ENCODE results near the gene BCL2L15. TPM values are rescaled to one million over a fixed set of nuclear protein-coding genes. Genes with fewer than 3 reads are reported as not detected.

The BCL2L15 gene
- total and polyA plus RNA-seq, 2 of the 13 experiments (the other 11 are each of a cell fraction or from before 2014, with no cell fraction given) = 0.03 to 0.27 TPM

DNA sequence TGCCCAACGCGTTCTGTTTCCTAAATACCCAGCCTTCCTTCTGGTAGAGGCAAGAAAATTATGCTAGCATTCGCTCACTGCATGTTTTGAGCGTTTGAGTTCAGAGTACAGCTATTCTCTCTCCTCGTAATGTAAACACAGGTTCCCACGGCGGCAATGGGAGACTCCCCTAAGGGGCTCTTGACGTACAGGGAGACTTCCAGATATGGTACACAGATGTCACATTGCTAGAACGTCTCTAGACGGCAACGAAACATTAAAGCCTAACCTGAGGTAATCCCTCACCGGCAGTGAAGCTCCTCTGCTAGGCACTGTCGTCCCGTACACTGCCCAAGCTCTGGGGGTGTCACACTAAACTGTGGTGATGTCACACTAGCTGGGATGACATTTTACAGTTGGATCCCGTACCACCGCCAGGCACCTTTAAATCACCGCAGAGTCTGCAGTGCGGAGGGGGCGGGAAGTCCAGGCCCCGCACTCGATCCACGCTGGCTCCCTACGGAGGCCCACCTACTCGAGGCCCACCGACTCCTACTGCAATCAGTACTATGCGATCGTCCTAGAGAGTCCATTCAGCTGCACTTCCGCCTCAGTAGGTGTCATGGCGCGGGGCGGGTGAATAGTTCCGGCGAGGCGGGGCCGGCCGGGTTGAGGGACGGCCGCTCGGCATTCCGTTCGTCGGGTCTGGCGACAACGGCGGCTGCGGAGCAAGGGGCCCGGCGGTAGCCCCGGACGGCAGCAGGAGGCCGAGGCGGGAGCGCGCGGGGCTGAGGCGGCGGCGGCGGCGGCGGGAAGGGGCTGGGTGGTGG lies 41.8 kb upstream of the BCL2L15 start, which contains the start of gene HIPK1 (continued):
- TF ChIP-seq NFKB2 (CRISPR knock-in tag; IDR thresholded peaks at IDR 0.05; ENCODE audit: borderline replicate concordance) (peak; percentile 69; the same call in 1 of the 2 replicates), SNAI1 (CRISPR knock-in tag; IDR thresholded peaks at IDR 0.05; ENCODE audit: borderline replicate concordance) (no peak), MIER3 (CRISPR knock-in tag; IDR thresholded peaks at IDR 0.05; ENCODE audit: borderline replicate concordance) (peak; percentile 62; the same call in 1 of the 2 replicates), FOXO1 (CRISPR knock-in tag; IDR thresholded peaks at IDR 0.05) (peak; percentile 49; the same call in 1 of the 2 replicates), NCOA2 (CRISPR knock-in tag; IDR thresholded peaks at IDR 0.05) (no peak; the same call in 1 of the 2 replicates), MBNL3 (CRISPR knock-in tag; conservative IDR thresholded peaks at IDR 0.05) (no peak), HNRNPL (IDR thresholded peaks at IDR 0.05; ENCODE audit: low read depth, low read length) (no peak), ZNF782 (CRISPR knock-in tag; IDR thresholded peaks at IDR 0.05; ENCODE audit: borderline replicate concordance) (no peak; the same call in 1 of the 2 replicates), SIN3A (IDR thresholded peaks at IDR 0.05; ENCODE audit: borderline replicate concordance, low read depth, low read length) (peak; percentile 95), DPF2 (CRISPR knock-in tag; IDR thresholded peaks at IDR 0.05; ENCODE audit: borderline replicate concordance, low read depth) (no peak), ZFP37 (CRISPR knock-in tag; IDR thresholded peaks at IDR 0.05; ENCODE audit: borderline replicate concordance) (0 out of 2 replicates have a peak, but pooled peaks have one; percentile 15), ZNF563 (CRISPR knock-in tag; IDR thresholded peaks at IDR 0.05) (peak; percentile 20), REPIN1 (CRISPR knock-in tag; IDR thresholded peaks at IDR 0.05; ENCODE audit: borderline replicate concordance, low read depth) (peak; percentile 69; the same call in 1 of the 2 replicates), HMGA1 (CRISPR knock-in tag; conservative IDR thresholded peaks at IDR 0.05) (no peak), ZZZ3 (CRISPR knock-in tag; IDR thresholded peaks at IDR 0.05; ENCODE audit: borderline replicate concordance) (peak; percentile 75), BCL6 (CRISPR knock-in tag; IDR thresholded peaks at IDR 0.05) (peak; percentile 49)
- TF ChIP-seq, protein P1, sequence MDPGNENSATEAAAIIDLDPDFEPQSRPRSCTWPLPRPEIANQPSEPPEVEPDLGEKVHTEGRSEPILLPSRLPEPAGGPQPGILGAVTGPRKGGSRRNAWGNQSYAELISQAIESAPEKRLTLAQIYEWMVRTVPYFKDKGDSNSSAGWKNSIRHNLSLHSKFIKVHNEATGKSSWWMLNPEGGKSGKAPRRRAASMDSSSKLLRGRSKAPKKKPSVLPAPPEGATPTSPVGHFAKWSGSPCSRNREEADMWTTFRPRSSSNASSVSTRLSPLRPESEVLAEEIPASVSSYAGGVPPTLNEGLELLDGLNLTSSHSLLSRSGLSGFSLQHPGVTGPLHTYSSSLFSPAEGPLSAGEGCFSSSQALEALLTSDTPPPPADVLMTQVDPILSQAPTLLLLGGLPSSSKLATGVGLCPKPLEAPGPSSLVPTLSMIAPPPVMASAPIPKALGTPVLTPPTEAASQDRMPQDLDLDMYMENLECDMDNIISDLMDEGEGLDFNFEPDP (CRISPR knock-in tag; conservative IDR thresholded peaks at IDR 0.05) = no peak
- TF ChIP-seq, protein P2, sequence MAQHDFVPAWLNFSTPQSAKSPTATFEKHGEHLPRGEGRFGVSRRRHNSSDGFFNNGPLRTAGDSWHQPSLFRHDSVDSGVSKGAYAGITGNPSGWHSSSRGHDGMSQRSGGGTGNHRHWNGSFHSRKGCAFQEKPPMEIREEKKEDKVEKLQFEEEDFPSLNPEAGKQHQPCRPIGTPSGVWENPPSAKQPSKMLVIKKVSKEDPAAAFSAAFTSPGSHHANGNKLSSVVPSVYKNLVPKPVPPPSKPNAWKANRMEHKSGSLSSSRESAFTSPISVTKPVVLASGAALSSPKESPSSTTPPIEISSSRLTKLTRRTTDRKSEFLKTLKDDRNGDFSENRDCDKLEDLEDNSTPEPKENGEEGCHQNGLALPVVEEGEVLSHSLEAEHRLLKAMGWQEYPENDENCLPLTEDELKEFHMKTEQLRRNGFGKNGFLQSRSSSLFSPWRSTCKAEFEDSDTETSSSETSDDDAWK (CRISPR knock-in tag; IDR thresholded peaks at IDR 0.05) = no peak
- TF ChIP-seq, protein P3, sequence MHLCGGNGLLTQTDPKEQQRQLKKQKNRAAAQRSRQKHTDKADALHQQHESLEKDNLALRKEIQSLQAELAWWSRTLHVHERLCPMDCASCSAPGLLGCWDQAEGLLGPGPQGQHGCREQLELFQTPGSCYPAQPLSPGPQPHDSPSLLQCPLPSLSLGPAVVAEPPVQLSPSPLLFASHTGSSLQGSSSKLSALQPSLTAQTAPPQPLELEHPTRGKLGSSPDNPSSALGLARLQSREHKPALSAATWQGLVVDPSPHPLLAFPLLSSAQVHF (CRISPR knock-in tag; IDR thresholded peaks at IDR 0.05) = no peak
- TF ChIP-seq, protein P4, sequence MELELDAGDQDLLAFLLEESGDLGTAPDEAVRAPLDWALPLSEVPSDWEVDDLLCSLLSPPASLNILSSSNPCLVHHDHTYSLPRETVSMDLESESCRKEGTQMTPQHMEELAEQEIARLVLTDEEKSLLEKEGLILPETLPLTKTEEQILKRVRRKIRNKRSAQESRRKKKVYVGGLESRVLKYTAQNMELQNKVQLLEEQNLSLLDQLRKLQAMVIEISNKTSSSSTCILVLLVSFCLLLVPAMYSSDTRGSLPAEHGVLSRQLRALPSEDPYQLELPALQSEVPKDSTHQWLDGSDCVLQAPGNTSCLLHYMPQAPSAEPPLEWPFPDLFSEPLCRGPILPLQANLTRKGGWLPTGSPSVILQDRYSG (CRISPR knock-in tag; IDR thresholded peaks at IDR 0.05) = 0 out of 2 replicates have a peak, but pooled peaks have one; percentile 65
- TF ChIP-seq, protein P5, sequence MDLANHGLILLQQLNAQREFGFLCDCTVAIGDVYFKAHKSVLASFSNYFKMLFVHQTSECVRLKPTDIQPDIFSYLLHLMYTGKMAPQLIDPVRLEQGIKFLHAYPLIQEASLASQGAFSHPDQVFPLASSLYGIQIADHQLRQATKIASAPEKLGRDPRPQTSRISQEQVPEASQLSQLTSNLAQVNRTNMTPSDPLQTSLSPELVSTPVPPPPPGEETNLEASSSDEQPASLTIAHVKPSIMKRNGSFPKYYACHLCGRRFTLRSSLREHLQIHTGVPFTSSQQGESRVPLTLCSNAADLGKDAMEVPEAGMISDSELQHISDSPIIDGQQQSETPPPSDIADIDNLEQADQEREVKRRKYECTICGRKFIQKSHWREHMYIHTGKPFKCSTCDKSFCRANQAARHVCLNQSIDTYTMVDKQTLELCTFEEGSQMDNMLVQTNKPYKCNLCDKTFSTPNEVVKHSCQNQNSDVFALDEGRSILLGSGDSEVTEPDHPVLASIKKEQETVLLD (CRISPR knock-in tag; IDR thresholded peaks at IDR 0.05; ENCODE audit: low read depth) = peak; percentile 84
- TF ChIP-seq, protein P6, sequence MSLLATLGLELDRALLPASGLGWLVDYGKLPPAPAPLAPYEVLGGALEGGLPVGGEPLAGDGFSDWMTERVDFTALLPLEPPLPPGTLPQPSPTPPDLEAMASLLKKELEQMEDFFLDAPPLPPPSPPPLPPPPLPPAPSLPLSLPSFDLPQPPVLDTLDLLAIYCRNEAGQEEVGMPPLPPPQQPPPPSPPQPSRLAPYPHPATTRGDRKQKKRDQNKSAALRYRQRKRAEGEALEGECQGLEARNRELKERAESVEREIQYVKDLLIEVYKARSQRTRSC (CRISPR knock-in tag; IDR thresholded peaks at IDR 0.05; ENCODE audit: low read depth) = no peak

All from HepG2 (cell line).